Lower leg skin (tissue), 3 donors: Measurements from ENCODE around the gene RAB11A.

Experiments used
- POLR2A ChIP-seq, 2 donors: fragments of 450-650 bp; IDR thresholded peaks; one replicate each; pipeline ENCODE4 v1.6.1; 2016 to 2017; ENCODE audit warnings: antibody characterized with exemption in 2 of 2, mild to moderate bottlenecking in 1 of 2, moderate library complexity in 1 of 2
- TF ChIP-seq, protein P1 (sequence below), 3 donors: fragments of 450-650 bp; IDR thresholded peaks; one replicate each; pipeline ENCODE4 v1.5.1; 2016; ENCODE audit warnings: antibody characterized with exemption in 3 of 3, mild to moderate bottlenecking in 3 of 3, moderate library complexity in 2 of 3

DNA sequence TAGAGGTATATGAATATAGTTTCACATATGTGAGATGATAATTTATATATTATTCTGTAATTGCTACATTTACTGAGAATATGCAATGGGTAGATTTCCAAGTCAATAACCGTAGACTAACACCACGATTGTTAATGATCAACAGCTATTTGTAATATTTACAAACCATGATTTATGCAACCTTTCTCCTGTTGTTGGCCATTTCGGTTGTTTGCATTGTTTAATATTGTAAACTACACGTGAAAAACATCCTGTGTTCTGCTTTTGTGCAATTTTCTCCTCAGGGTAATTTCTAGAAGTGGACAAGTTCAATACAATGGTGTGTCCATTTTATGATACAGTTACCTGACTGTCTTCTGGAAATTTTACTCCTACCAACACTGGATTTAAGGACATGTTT is 29.3 kb upstream of the RAB11A start:
- TF ChIP-seq, protein P1, sequence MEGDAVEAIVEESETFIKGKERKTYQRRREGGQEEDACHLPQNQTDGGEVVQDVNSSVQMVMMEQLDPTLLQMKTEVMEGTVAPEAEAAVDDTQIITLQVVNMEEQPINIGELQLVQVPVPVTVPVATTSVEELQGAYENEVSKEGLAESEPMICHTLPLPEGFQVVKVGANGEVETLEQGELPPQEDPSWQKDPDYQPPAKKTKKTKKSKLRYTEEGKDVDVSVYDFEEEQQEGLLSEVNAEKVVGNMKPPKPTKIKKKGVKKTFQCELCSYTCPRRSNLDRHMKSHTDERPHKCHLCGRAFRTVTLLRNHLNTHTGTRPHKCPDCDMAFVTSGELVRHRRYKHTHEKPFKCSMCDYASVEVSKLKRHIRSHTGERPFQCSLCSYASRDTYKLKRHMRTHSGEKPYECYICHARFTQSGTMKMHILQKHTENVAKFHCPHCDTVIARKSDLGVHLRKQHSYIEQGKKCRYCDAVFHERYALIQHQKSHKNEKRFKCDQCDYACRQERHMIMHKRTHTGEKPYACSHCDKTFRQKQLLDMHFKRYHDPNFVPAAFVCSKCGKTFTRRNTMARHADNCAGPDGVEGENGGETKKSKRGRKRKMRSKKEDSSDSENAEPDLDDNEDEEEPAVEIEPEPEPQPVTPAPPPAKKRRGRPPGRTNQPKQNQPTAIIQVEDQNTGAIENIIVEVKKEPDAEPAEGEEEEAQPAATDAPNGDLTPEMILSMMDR (IDR thresholded peaks at IDR 0.05) = no peak
- TF ChIP-seq POLR2A (IDR thresholded peaks at IDR 0.05) = no peak
